Measurements from ENCODE around the gene ERH. TPM values are rescaled to one million over a fixed set of nuclear protein-coding genes. Genes with fewer than 3 reads are reported as not detected.

Gene ERH
- total RNA-seq, 3 donors from 2014 or later (not counting 1 experiment from before 2014, with no cell fraction given) = 103 to 120 (median 113) TPM

DNA sequence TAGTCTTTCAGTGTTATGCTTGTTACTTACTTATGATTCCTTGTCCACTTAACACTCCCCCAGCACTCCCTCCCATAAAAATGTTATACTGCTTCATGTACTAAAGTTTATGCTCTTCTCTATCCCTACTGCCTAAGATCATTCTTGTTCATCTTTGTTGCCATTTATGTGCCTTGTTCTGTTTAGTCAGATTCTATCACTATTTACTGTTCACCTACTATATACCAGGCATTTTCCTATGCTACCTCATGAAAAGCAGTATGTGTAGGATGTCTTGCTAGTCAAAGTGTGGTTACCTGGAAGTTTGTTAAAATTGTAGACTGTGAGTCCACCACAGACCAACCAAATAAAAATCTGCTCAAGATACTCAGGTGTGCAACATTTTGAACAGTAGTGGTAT, 23.9 kb downstream of the ERH start:
- Mint-ChIP-seq H3K27ac (no peak overlapping the region), H3K4me3 (no peak overlapping the region), H3K36me3 (peaks cover 16% of the 10 kb centered on the region), H3K27me3 (ENCODE audit: low read depth in 2 of 2) (no peaks in the 10 kb centered on the region), H3K4me1 (peaks cover 0 to 4% of the 10 kb centered on the region in 2 donors), H3K9me3 (no peaks in the 10 kb centered on the region)
- no peak overlapping the region for H3K27ac ChIP-seq (ENCODE audit: low read length)
- no peaks in the 10 kb centered on the region for H3K4me1 ChIP-seq (ENCODE audit: control insufficient read depth, insufficient read depth, low read length)
- no peak for DNase-seq
- no peak overlapping the region for H3K4me3 ChIP-seq (ENCODE audit: low read length)
- intact Hi-C loops (cut with micrococcal nuclease) = no loop called here
- peaks cover 24% of the 10 kb centered on the region for H3K36me3 ChIP-seq (ENCODE audit: control insufficient read depth, insufficient read depth, low read length)
- H3K27me3 ChIP-seq (ENCODE audit: control insufficient read depth, insufficient read depth, low read length) = no peaks in the 10 kb centered on the region
- H3K9me3 ChIP-seq (ENCODE audit: control insufficient read depth, insufficient read depth, low read length) = no peaks in the 10 kb centered on the region
- TF ChIP-seq, protein P1, sequence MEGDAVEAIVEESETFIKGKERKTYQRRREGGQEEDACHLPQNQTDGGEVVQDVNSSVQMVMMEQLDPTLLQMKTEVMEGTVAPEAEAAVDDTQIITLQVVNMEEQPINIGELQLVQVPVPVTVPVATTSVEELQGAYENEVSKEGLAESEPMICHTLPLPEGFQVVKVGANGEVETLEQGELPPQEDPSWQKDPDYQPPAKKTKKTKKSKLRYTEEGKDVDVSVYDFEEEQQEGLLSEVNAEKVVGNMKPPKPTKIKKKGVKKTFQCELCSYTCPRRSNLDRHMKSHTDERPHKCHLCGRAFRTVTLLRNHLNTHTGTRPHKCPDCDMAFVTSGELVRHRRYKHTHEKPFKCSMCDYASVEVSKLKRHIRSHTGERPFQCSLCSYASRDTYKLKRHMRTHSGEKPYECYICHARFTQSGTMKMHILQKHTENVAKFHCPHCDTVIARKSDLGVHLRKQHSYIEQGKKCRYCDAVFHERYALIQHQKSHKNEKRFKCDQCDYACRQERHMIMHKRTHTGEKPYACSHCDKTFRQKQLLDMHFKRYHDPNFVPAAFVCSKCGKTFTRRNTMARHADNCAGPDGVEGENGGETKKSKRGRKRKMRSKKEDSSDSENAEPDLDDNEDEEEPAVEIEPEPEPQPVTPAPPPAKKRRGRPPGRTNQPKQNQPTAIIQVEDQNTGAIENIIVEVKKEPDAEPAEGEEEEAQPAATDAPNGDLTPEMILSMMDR (IDR thresholded peaks at IDR 0.05) = no peak
- ATAC-seq = no peak

DNA sequence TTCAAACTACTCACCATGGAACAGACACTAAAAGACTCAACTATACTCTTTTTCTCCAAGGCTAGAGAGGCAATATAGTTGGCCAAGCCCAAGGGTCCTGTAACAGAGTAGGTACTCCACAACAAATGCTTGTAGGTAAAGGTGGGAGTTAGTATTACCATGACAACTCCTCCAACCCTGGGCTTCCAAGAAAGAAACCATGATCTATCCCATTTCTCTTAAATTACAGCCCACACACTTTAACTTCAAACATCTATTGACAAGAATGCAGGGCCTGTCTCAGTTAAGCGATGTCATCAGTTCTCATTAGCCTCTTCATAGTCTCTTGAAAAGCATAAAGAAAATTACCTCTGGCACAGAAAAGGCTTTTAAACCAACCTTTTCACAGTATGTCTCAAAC, 25.0 kb downstream of the ERH start:
- ATAC-seq = no peak
- H3K27ac Mint-ChIP-seq = no peak overlapping the region
- intact Hi-C loops (cut with micrococcal nuclease) = no loop called here

DNA sequence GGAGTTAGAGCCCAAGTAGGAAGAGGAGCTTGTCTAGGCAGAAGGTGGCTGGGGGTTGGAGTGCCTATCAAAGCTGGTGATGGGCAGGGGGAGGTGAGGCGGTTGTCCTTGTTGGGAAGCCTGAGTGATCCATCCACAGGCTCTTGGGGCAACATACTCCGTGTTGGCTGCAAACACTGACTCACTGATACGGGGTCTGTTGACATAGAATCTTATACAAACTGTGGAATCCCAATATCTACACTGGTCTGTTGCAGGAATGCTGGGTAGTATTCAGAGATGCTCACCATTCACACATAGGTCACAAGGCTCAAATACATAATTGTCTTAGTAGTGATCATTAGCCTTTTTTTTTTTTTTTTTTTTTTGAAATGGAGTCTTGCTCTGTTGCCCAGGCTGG, 26.0 kb downstream of the ERH start:
- no peak overlapping the region for H3K27ac Mint-ChIP-seq
- Histone ChIP-seq H3K9me3 (ENCODE audit: control insufficient read depth, insufficient read depth, low read length) (no peaks in the 10 kb centered on the region), H3K4me3 (ENCODE audit: low read length) (no peak overlapping the region), H3K27me3 (ENCODE audit: control insufficient read depth, insufficient read depth, low read length) (no peaks in the 10 kb centered on the region), H3K27ac (ENCODE audit: low read length) (no peak overlapping the region), H3K36me3 (ENCODE audit: control insufficient read depth, insufficient read depth, low read length) (peaks cover 19% of the 10 kb centered on the region), H3K4me1 (ENCODE audit: control insufficient read depth, insufficient read depth, low read length) (no peaks in the 10 kb centered on the region)
- peaks cover 0 to 4% of the 10 kb centered on the region in 2 donors for H3K4me1 Mint-ChIP-seq
- H3K27me3 Mint-ChIP-seq (ENCODE audit: low read depth in 2 of 2) = no peaks in the 10 kb centered on the region
- H3K36me3 Mint-ChIP-seq = peaks cover 16% of the 10 kb centered on the region
- DNase-seq (no peak), ATAC-seq (no peak)
- intact Hi-C loops (cut with micrococcal nuclease) = no loop called here
- WGBS (ENCODE audit: insufficient coverage) = 100% methylated on average over 3 of the region's 3 CpGs
- no peaks in the 10 kb centered on the region for H3K9me3 Mint-ChIP-seq
- TF ChIP-seq, protein P1 (IDR thresholded peaks at IDR 0.05) = no peak
- H3K4me3 Mint-ChIP-seq = no peak overlapping the region

More for the DNA sequence above, 25.0 kb downstream of the ERH start:
- DNase-seq = no peak
- no peaks in the 10 kb centered on the region for H3K27me3 ChIP-seq (ENCODE audit: control insufficient read depth, insufficient read depth, low read length)
- WGBS (ENCODE audit: insufficient coverage) = 93% methylated on average over 1 of the region's 1 CpG
- Mint-ChIP-seq H3K27me3 (ENCODE audit: low read depth in 2 of 2) (no peaks in the 10 kb centered on the region), H3K4me3 (no peak overlapping the region), H3K4me1 (peaks cover 0 to 4% of the 10 kb centered on the region in 2 donors), H3K9me3 (no peaks in the 10 kb centered on the region), H3K36me3 (peaks cover 16% of the 10 kb centered on the region)
- peaks cover 21% of the 10 kb centered on the region for H3K36me3 ChIP-seq (ENCODE audit: control insufficient read depth, insufficient read depth, low read length)
- TF ChIP-seq, protein P1 (IDR thresholded peaks at IDR 0.05) = no peak
- no peak overlapping the region for H3K27ac ChIP-seq (ENCODE audit: low read length)
- H3K9me3 ChIP-seq (ENCODE audit: control insufficient read depth, insufficient read depth, low read length) = no peaks in the 10 kb centered on the region
- no peaks in the 10 kb centered on the region for H3K4me1 ChIP-seq (ENCODE audit: control insufficient read depth, insufficient read depth, low read length)
- no peak overlapping the region for H3K4me3 ChIP-seq (ENCODE audit: low read length)

DNA sequence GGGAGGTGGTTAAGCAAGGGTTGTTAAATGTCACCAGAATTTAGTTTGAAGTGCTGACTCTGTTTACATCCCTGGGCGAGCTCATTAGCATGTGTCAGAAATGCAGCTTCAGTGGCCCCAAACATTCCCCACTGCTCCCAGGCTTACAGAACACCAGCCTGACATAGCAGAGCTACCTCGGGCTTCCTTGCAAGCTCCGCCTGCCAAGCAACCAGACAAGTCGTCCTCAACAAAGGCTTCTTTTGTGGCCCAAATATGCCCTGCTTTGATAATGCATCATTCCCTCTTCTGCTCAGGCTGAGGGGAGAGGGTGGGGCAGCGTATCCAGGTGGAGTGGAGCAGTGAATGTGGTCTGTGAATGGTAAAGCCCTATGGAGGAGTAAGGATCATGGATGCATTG, 28.0 kb downstream of the ERH start:
- Histone ChIP-seq H3K27me3 (ENCODE audit: control insufficient read depth, insufficient read depth, low read length) (no peaks in the 10 kb centered on the region), H3K36me3 (ENCODE audit: control insufficient read depth, insufficient read depth, low read length) (peaks cover 3% of the 10 kb centered on the region), H3K27ac (ENCODE audit: low read length) (no peak overlapping the region), H3K4me3 (ENCODE audit: low read length) (no peak overlapping the region), H3K9me3 (ENCODE audit: control insufficient read depth, insufficient read depth, low read length) (no peaks in the 10 kb centered on the region), H3K4me1 (ENCODE audit: control insufficient read depth, insufficient read depth, low read length) (no peaks in the 10 kb centered on the region)
- peaks cover 0 to 4% of the 10 kb centered on the region in 2 donors for H3K27me3 Mint-ChIP-seq (ENCODE audit: low read depth in 2 of 2)
- no peak for ATAC-seq
- H3K36me3 Mint-ChIP-seq = peaks cover under 1% of the 10 kb centered on the region
- no peaks in the 10 kb centered on the region for H3K9me3 Mint-ChIP-seq
- WGBS (ENCODE audit: insufficient coverage) = 80% methylated on average over 5 of the region's 5 CpGs
- no peak overlapping the region for H3K4me3 Mint-ChIP-seq
- TF ChIP-seq, protein P1 (IDR thresholded peaks at IDR 0.05) = no peak
- DNase-seq = no peak
- intact Hi-C loops (cut with micrococcal nuclease) = no loop called here
- H3K27ac Mint-ChIP-seq = no peak overlapping the region
- peaks cover 0 to 4% of the 10 kb centered on the region in 2 donors for H3K4me1 Mint-ChIP-seq
